Skin epidermis (tissue), 12 donors: ENCODE results near the gene WWC2.

Source experiments
- H3K27ac ChIP-seq, 21 experiments: fragments of 200-600 bp; sonication (generic) in 11 of 21; one replicate each; pipeline ENCODE4 v1.5.0; 2020; ENCODE audit warnings: mild to moderate bottlenecking in 3 of 21, inconsistent platforms in 2 of 21, moderate library complexity in 2 of 21
- H3K4me3 ChIP-seq, 7 experiments: fragments of 200-600 bp; sonication (generic) in 2 of 7; one replicate each; pipeline ENCODE4 v1.5.0; 2020; ENCODE audit warnings: inconsistent platforms in 2 of 7, mild to moderate bottlenecking in 2 of 7, moderate library complexity in 1 of 7

WWC2 gene

DNA sequence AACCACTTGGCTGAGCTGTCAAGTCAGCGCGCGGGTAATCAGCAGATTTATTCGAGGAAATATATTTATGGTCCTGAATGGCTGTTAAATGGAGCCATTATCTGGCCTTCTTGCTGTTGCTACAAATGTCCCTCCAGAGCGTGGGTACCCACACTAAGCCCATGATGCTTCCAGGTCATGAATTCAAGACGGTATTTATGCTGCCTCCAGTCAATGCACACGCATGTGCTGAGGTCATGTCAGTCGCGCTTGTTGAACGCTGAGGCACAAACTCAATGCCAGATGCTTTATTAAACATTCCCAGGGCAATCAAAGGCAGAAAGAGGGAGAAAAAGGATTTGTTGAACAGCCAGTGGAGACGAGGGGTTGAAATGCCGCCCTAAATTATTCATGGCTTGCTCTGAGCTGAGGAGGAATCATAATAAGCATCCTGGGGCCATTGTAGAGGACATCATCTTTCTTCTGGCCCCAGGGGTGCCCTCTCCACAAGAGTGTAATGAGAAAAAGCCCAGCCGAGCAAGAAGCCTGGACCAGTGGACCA lies 259.2 kb downstream of the WWC2 start:
- no peak overlapping the region for H3K4me3 ChIP-seq
- no peak overlapping the region for H3K27ac ChIP-seq

DNA sequence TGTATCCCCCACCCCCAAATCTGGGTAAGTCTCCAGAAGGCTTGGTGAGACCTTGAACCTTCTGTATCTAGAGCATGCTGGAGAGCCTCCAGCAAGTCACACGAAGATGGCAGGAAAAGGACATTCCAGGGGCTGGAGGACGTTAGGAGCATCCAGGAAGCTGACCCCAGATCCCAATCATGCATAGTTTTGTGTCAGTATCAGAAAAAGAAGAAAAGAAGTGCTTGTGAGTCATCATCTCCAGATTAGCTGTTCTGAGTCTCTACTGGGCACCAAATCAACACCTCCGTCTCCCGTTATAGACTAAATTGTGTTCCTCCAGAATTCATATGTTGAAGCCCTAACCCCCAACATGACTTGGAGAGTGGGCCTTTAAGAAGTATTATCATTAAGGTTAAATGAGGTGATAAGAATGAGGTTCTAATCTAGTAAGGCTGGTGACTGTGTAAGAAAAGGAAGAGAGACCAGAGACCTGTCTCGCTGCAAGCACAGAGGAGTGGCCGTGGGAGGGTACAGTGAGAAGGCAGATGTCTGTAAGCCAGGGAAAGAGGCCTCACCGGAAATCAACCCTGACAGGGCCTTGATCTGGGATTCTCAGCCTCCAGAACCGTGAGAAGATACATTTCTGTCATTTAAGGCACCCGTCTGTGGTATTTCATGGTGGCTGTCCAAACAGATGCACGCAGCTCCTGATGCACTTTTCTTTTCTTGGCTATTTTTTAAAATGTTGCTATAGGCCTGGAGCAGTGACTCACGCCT lies 261.3 kb downstream of the WWC2 start:
- Histone ChIP-seq H3K4me3 (no peak overlapping the region), H3K27ac (no peak overlapping the region)

DNA sequence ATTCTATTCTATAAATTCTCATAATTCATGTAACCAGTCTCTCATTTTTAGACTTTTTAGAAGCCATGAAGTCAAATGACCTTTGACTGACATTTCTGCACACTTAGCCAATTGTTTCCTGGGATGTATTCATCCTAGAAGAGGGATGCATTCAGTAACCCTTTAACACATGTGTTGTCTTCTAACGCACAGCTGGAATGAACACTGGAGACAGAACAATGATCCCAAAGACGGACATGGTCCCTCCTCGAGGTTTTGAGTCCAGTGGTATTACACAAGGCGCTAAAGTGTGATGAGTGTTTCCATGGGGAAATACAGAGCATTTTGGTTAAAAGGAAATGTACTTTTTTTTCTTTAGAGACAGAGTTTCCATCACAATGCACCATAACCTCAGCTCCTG lies 263.0 kb downstream of the WWC2 start:
- no peak overlapping the region for H3K27ac ChIP-seq
- no peak overlapping the region for H3K4me3 ChIP-seq

DNA sequence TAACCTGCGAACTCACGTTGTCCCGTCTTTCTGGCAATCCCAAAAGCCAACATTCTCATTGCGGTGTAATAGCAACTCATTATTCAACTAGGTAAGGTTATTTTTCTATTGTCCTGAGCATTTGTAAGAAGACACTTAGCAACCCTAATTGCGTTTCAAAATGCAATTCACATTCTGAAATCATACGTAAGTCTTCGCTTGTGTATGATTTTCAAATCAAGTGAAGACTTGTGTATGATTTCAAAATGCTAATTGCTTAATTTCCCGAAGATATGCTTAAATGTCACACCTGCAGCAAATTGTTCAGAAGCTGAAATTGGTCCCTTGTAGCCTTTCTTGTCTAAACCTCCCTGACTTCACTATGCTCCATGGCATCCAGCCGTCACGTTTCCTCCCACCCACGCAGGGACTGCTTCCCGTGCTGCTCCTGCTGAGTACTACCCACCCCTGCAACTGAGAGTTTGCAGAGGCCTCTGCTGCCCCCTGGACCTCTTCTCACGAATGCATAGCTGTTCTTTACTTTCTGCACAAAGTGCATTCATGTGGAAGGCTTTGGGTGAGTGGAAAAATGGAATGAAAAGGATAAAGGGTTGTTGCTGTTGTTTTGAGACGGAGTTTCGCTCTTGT lies 264.0 kb downstream of the WWC2 start:
- H3K4me3 ChIP-seq: no peak overlapping the region

DNA sequence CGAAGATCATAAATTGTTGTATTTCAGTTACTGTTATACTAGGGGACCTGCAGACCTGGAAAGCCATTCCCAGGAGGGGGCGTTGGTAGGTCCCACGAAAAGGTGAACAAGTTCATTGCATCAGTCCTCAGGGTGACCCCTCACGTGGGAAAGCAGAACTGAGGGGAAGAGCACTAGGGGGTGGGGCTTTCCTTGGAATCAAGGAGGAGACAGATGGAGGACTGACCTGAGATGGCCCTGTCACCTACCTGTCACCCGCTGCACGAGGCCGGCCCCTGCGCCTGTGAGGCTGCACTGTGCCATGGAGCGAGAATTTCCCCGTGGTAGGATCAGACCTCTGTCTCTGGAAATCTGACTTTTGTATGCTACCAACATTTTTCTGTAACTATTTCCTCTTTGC lies 265.0 kb downstream of the WWC2 start:
- no peak overlapping the region for H3K4me3 ChIP-seq
- H3K27ac ChIP-seq: no peak overlapping the region

More for the DNA sequence above, 264.0 kb downstream of the WWC2 start:
- no peak overlapping the region for H3K27ac ChIP-seq

DNA sequence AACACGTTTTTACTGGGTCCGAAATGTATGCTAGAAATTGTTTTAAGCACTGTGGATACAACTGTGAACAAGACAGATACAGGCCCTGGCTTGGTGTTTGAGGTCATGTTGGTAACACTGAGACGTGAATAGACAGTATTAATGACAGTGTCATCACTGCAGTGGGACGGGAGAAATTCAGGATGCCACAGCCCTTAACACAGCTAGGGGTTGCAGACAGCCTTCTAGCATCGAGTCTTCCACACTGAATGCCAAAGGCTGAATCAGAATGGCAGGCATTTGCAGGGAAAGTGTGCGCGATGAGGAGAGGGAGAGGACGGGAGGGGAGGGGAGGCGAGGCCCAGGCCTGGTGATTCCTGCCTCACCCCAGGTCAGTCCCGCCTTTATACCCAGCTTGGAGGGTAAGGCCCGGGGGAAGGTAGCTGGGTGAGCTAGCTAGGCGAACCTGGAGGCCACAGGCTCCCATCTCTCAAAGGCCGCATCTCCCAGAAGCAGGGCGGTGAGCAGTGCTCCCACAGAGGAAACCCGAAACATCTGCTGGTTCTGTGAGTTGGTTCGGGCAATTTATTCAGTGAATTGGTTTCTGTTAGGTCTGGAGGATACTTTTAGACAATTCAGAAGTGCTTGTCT lies 267.3 kb downstream of the WWC2 start:
- H3K4me3 ChIP-seq: no peak overlapping the region
- no peak overlapping the region for H3K27ac ChIP-seq

DNA sequence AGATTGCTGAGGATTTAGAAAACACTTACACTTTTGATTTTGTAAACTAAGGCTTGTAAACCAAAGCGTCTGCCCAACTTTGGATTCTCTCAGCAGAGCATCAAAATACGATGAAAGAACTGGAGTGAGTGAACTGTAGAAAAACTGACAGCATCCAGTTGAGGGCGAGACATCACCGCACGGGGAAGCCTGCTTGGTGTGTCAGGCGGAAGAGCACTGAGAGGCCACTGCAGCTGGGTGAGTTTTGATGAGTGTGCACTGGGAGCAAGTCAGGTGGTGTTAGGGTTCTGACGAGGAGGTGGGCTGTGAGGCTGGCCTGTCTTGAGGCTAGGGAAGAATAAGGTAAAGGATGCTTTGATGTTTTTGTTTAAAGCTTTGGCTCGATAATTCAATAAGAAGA lies 270.0 kb downstream of the WWC2 start:
- H3K4me3 ChIP-seq: no peak overlapping the region
- H3K27ac ChIP-seq: no peak overlapping the region
